Stomach smooth muscle (tissue), 2 donors: ENCODE data around the gene OFD1.

Source experiments
- H3K27ac ChIP-seq: one replicate; pipeline ENCODE4 v1.7.0; 2013; ENCODE audit warnings: mild to moderate bottlenecking, low read length, inconsistent platforms
- H3K27me3 ChIP-seq, 2 donors: one replicate each; pipeline ENCODE4 v1.7.0; 2013; ENCODE audit warnings: low read length in 2 of 2; ENCODE audit not compliant: insufficient read depth in 2 of 2, control insufficient read depth in 1 of 2
- H3K36me3 ChIP-seq, 2 donors: one replicate each; pipeline ENCODE4 v1.7.0; 2013; ENCODE audit warnings: low read length in 2 of 2; ENCODE audit not compliant: control insufficient read depth in 2 of 2, insufficient read depth in 2 of 2
- H3K4me1 ChIP-seq: one replicate; pipeline ENCODE4 v1.7.0; 2013; ENCODE audit warnings: low read length; ENCODE audit not compliant: control insufficient read depth, insufficient read depth
- H3K4me3 ChIP-seq, 2 donors: one replicate each; pipeline ENCODE4 v1.7.0; 2013; ENCODE audit warnings: low read length in 2 of 2
- H3K9ac ChIP-seq, 2 donors: one replicate each; pipeline ENCODE4 v1.7.0; 2013; ENCODE audit warnings: low read length in 2 of 2, mild to moderate bottlenecking in 1 of 2
- H3K9me3 ChIP-seq, 2 donors: one replicate each; pipeline ENCODE4 v1.7.0; 2013; ENCODE audit warnings: low read length in 2 of 2; ENCODE audit not compliant: control insufficient read depth in 2 of 2
- donor health status: healthy.
- donor health status: Pancreatic carcinoma.

Gene OFD1

GRCh38 chrX:13752141-13752540 is 17.6 kb downstream of the OFD1 start:
- Histone ChIP-seq H3K4me1 (no peaks in the 10 kb centered on the region), H3K27ac (no peak overlapping the region), H3K27me3 (no peaks in the 10 kb centered on the region), H3K36me3 (peaks cover 2 to 13% of the 10 kb centered on the region in 2 donors), H3K4me3 (no peak overlapping the region), H3K9ac (no peak overlapping the region), H3K9me3 (no peaks in the 10 kb centered on the region)

DNA sequence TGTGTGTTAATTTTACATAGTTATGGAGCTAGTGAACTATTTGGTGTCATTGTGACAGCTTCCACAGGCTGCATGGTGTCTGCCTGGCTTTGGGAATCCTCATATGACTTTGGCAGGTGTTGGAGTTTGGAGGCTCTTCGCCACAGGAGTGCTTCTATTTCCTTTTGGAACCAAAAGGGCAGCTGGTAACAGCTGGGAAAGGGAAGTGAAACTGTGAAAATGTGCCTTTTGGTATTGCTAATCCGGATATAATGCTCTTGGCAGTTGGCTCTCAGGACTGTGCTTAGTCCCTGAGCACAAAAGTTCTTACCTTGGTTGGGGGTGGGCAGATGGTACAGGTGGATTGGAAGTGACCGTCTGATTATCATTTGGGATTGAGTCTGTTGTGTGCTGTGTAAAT is 18.1 kb downstream of the OFD1 start:
- Histone ChIP-seq H3K4me3 (no peak overlapping the region), H3K9me3 (no peaks in the 10 kb centered on the region), H3K9ac (no peak overlapping the region), H3K27me3 (peaks cover 0 to 2% of the 10 kb centered on the region in 2 donors), H3K4me1 (no peaks in the 10 kb centered on the region), H3K36me3 (peaks cover 4 to 17% of the 10 kb centered on the region in 2 donors), H3K27ac (no peak overlapping the region)

- Histone ChIP-seq H3K4me3 (no peak overlapping the region), H3K36me3 (peaks cover 16 to 24% of the 10 kb centered on the region in 2 donors), H3K9me3 (no peaks in the 10 kb centered on the region), H3K27ac (no peak overlapping the region), H3K9ac (no peak overlapping the region), H3K4me1 (no peaks in the 10 kb centered on the region), H3K27me3 (peaks cover 0 to 2% of the 10 kb centered on the region in 2 donors)
These were observed 20.2 kb downstream of the OFD1 start for GRCh38 chrX:13754765-13755164.

- Histone ChIP-seq H3K27me3 (peaks cover 0 to 2% of the 10 kb centered on the region in 2 donors), H3K9me3 (no peaks in the 10 kb centered on the region), H3K4me1 (no peaks in the 10 kb centered on the region), H3K4me3 (no peak overlapping the region), H3K36me3 (peaks cover 19 to 28% of the 10 kb centered on the region in 2 donors), H3K9ac (no peak overlapping the region), H3K27ac (no peak overlapping the region)
These were observed 20.7 kb downstream of the OFD1 start for GRCh38 chrX:13755254-13755653.

GRCh38 chrX:13756381-13756780 is 21.8 kb downstream of the OFD1 start:
- no peak overlapping the region for H3K9ac ChIP-seq
- no peak overlapping the region for H3K4me3 ChIP-seq
- H3K4me1 ChIP-seq = no peaks in the 10 kb centered on the region
- no peaks in the 10 kb centered on the region for H3K9me3 ChIP-seq
- peaks cover 0 to 2% of the 10 kb centered on the region in 2 donors for H3K27me3 ChIP-seq
- H3K36me3 ChIP-seq = peaks cover 19 to 35% of the 10 kb centered on the region in 2 donors
- H3K27ac ChIP-seq = no peak overlapping the region

- Histone ChIP-seq H3K9me3 (no peaks in the 10 kb centered on the region), H3K4me1 (no peaks in the 10 kb centered on the region), H3K27me3 (peaks cover 0 to 2% of the 10 kb centered on the region in 2 donors), H3K36me3 (peaks cover 22 to 30% of the 10 kb centered on the region in 2 donors), H3K4me3 (no peak overlapping the region), H3K9ac (no peak overlapping the region), H3K27ac (no peak overlapping the region)
These were observed 24.7 kb downstream of the OFD1 start for GRCh38 chrX:13759152-13759718.

GRCh38 chrX:13760426-13760825 is 25.9 kb downstream of the OFD1 start:
- H3K9me3 ChIP-seq = no peaks in the 10 kb centered on the region
- H3K9ac ChIP-seq = no peak overlapping the region
- no peak overlapping the region for H3K4me3 ChIP-seq
- peaks cover 0 to 2% of the 10 kb centered on the region in 2 donors for H3K27me3 ChIP-seq
- H3K27ac ChIP-seq = no peak overlapping the region
- H3K4me1 ChIP-seq = no peaks in the 10 kb centered on the region
- peaks cover 22 to 30% of the 10 kb centered on the region in 2 donors for H3K36me3 ChIP-seq

- H3K36me3 ChIP-seq = peaks cover 22 to 35% of the 10 kb centered on the region in 2 donors
- no peaks in the 10 kb centered on the region for H3K9me3 ChIP-seq
- no peak overlapping the region for H3K9ac ChIP-seq
- H3K4me1 ChIP-seq = no peaks in the 10 kb centered on the region
- no peak overlapping the region for H3K27ac ChIP-seq
- H3K4me3 ChIP-seq = no peak overlapping the region
- H3K27me3 ChIP-seq = peaks cover 0 to 2% of the 10 kb centered on the region in 2 donors
These were observed 27.3 kb downstream of the OFD1 start for GRCh38 chrX:13761606-13762414.

DNA sequence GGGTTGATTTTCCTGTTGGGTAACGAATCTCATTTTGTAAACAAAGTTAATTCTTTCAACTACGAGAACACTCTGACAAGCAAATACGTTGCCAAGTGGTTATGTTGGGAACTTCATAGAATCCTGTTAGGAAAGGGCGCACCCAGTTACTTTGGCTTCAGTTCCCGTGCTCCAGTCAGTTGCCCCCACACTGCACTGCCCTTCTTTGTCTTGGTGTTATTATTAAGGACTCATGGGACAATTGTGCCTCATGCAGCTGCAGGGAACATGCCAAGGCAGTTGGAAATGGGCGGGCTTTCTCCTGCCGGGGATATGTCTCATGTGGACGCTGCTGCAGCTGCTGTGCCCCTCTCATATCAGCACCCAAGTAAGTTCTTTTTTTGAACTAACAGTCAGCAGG is 28.9 kb downstream of the OFD1 start:
- Histone ChIP-seq H3K4me1 (no peaks in the 10 kb centered on the region), H3K27ac (no peak overlapping the region), H3K4me3 (no peak overlapping the region), H3K9ac (no peak overlapping the region), H3K27me3 (no peaks in the 10 kb centered on the region), H3K9me3 (no peaks in the 10 kb centered on the region), H3K36me3 (peaks cover 14 to 26% of the 10 kb centered on the region in 2 donors)

DNA sequence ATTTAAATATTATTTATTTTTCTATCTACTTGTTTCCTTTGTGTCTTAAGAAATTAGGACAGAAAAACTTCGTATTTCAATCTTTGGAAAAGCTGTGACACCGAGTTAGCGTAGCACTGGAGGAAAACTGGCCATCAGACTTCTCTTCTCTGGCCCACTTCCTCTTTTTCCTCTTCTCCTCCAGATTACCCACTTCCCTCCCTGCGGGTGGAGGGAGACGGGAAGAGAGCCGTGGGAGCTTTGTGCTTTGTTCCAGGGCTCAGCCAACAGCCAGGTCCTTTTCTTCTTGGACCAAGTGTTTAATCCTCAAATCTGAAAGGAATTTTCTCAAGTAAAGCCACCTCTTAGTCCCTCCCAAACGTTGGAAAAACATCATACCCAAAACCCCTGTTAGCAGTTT is 29.7 kb downstream of the OFD1 start:
- Histone ChIP-seq H3K27ac (no peak overlapping the region), H3K27me3 (no peaks in the 10 kb centered on the region), H3K4me3 (no peak overlapping the region), H3K4me1 (no peaks in the 10 kb centered on the region), H3K9ac (no peak overlapping the region), H3K9me3 (no peaks in the 10 kb centered on the region), H3K36me3 (peaks cover 8 to 28% of the 10 kb centered on the region in 2 donors)

DNA sequence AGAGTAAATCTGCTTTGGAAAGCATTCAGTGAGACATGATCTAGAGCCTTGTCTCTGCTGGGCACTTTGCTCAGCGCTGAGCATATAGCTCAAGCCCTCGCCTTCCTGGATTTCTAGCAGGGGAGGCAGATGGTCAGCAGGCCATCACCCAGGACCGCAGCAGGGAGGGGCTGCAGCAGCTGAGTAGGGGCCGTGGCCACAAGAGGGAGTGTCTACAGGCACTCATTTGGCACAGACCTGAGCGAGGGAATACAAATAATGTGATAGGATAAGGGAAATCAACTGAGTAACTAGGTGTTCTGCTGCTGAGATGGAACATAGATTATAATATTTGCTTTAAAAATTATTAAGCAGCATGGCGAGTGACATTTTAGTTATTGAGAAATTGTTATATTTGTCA is 30.2 kb downstream of the OFD1 start:
- H3K4me3 ChIP-seq = no peak overlapping the region
- no peak overlapping the region for H3K9ac ChIP-seq
- no peaks in the 10 kb centered on the region for H3K9me3 ChIP-seq
- H3K36me3 ChIP-seq = peaks cover 8 to 30% of the 10 kb centered on the region in 2 donors
- H3K27me3 ChIP-seq = no peaks in the 10 kb centered on the region
- no peak overlapping the region for H3K27ac ChIP-seq
- H3K4me1 ChIP-seq = no peaks in the 10 kb centered on the region
